Kidney (tissue), 22 donors: ENCODE measurements around the gene C17orf100. TPM values are rescaled to one million over a fixed set of nuclear protein-coding genes. Genes with fewer than 3 reads are reported as not detected.

Experiments
- DNase-seq, 5 donors: peaks; one replicate each; pipeline ENCODE4 v3.0.0-alpha.2; 2013 to 2020
- FAIRE-seq: peaks from 2 replicates; lab custom pipeline; 2012; peaks lifted over from hg19 to GRCh38; lab: Jason Lieb, UNC
- H3K27ac ChIP-seq, 2 donors: one replicate each; pipeline ENCODE4 v1.7.0; 2013; ENCODE audit warnings: low read depth in 2 of 2, low read length in 2 of 2, inconsistent platforms in 1 of 2
- H3K27me3 ChIP-seq: one replicate; pipeline ENCODE4 v1.7.1; 2013; ENCODE audit warnings: low read length, inconsistent platforms; ENCODE audit not compliant: control insufficient read depth, insufficient read depth
- H3K36me3 ChIP-seq, 3 donors: one replicate each; pipeline versions ENCODE4 v1.7.0 to v1.7.1; 2013; ENCODE audit warnings: low read length in 3 of 3, control low read depth in 1 of 3, inconsistent platforms in 1 of 3; ENCODE audit not compliant: insufficient read depth in 3 of 3, control insufficient read depth in 2 of 3
- H3K4me1 ChIP-seq, 3 donors: one replicate each; pipeline versions ENCODE4 v1.7.0 to v1.7.1; 2013; ENCODE audit warnings: low read length in 3 of 3, inconsistent platforms in 1 of 3, low read depth in 1 of 3; ENCODE audit not compliant: control insufficient read depth in 2 of 3, insufficient read depth in 2 of 3
- H3K4me3 ChIP-seq, 3 donors: one replicate each; pipeline versions ENCODE4 v1.7.0 to v1.8.1; 2013; ENCODE audit warnings: low read length in 3 of 3, control low read depth in 1 of 3, inconsistent platforms in 1 of 3
- H3K9ac ChIP-seq, 3 donors: one replicate each; pipeline versions ENCODE4 v1.7.0 to v1.7.1; 2013; ENCODE audit warnings: low read length in 3 of 3, control low read depth in 1 of 3, inconsistent platforms in 1 of 3
- H3K9me3 ChIP-seq, 3 donors: one replicate each; pipeline versions ENCODE4 v1.7.0 to v1.7.1; 2013; ENCODE audit warnings: low read length in 3 of 3, control low read depth in 1 of 3, inconsistent platforms in 1 of 3; ENCODE audit not compliant: control insufficient read depth in 2 of 3, insufficient read depth in 1 of 3
- CTCF ChIP-seq: IDR thresholded peaks from 3 replicates; pipeline ENCODE4 v1.5.1; 2012; ENCODE audit warnings: mild to moderate bottlenecking, moderate library complexity, borderline replicate concordance; ENCODE audit not compliant: insufficient read depth; ENCODE audit errors: extremely low read depth
- intact Hi-C: fragments of 100-400 bp; cut with DNase I; formaldehyde crosslinking; loops from one replicate; pipeline ENCODE4 v1.11.1; 2022
- long read RNA-seq, 10 donors: library from polyadenylated mRNA in 1 of 10; unstranded in 1 of 10; transcript quantifications; one replicate each; pipeline ENCODE4 v2.0.0 and lab custom pipeline, GENCODE V29; 2021 to 2026
- polyA plus RNA-seq: library from polyadenylated mRNA; stranded (reverse); fragments of 350-450 nt; fragmentation: Illumina TruSeq; extraction: RNeasy Lipid Tissue Mini Kit (QIAGEN cat#74804); gene quantifications from one replicate; pipeline ENCODE4 v1.2.3, GENCODE V29; 2014; ENCODE audit warnings: low read depth, low replicate concordance; ENCODE audit not compliant: insufficient read depth
- total RNA-seq: library from RNA; stranded (reverse); fragmentation: NEBNext Ultra II Directional; extraction: Animal tissue kit (Norgen Biotek cat#: 25700); gene quantifications from one replicate; pipeline ENCODE4 v1.2.1, GENCODE V29; 2021
- donor health status: control.
- donor health status: control.
- donor health status: control.
- donor health status: control.
- donor health status: control.
- donor health status: DM: yes; HTN: yes; CAD: no.
- donor health status: Normal renal cell carcinoma (clear cell type).

C17orf100 gene
- total RNA-seq (3.4 TPM), polyA plus RNA-seq (3.7 TPM)
- long read RNA-seq, donor 1, transcript C17orf100-201 (1 exons, 1,756 nt), result major isoform, 17 of 17 reads
- long read RNA-seq, donor 1, partial matches to known transcripts, result 0 of 17 reads
- long read RNA-seq, donor 1, other reads (novel, unspliced or antisense), result 0 of 17 reads
- long read RNA-seq, donor 2, transcript C17orf100-201 (1 exons, 1,756 nt), result major isoform, 7 of 15 reads
- long read RNA-seq, donor 2, partial matches to known transcripts, result 8 of 15 reads
- long read RNA-seq, donor 2, other reads (novel, unspliced or antisense), result 0 of 15 reads
- long read RNA-seq, donor 3, transcript C17orf100-201 (1 exons, 1,756 nt), result major isoform, 11 of 11 reads
- long read RNA-seq, donor 3, partial matches to known transcripts, result 0 of 11 reads
- long read RNA-seq, donor 3, other reads (novel, unspliced or antisense), result 0 of 11 reads
- long read RNA-seq, donor 4, transcript C17orf100-201 (1 exons, 1,756 nt), result major isoform, 5 of 5 reads
- long read RNA-seq, donor 4, partial matches to known transcripts, result 0 of 5 reads
- long read RNA-seq, donor 4, other reads (novel, unspliced or antisense), result 0 of 5 reads
- long read RNA-seq, donor 5, result 0 reads
- long read RNA-seq, donor 6, transcript C17orf100-201 (1 exons, 1,756 nt), result major isoform, 9 of 9 reads
- long read RNA-seq, donor 6, partial matches to known transcripts, result 0 of 9 reads
- long read RNA-seq, donor 6, other reads (novel, unspliced or antisense), result 0 of 9 reads
- long read RNA-seq, donor 7, partial matches to known transcripts, result 0 of 4 reads
- long read RNA-seq, donor 7, other reads (novel, unspliced or antisense), result 1 of 4 reads
- long read RNA-seq, donor 8, transcript C17orf100-201 (1 exons, 1,756 nt), result major isoform, 12 of 12 reads
- long read RNA-seq, donor 8, partial matches to known transcripts, result 0 of 12 reads
- long read RNA-seq, donor 8, other reads (novel, unspliced or antisense), result 0 of 12 reads
- long read RNA-seq, donor 9, transcript C17orf100-201 (1 exons, 1,756 nt), result major isoform, 10 of 10 reads
- long read RNA-seq, donor 9, partial matches to known transcripts, result 0 of 10 reads
- long read RNA-seq, donor 9, other reads (novel, unspliced or antisense), result 0 of 10 reads
- long read RNA-seq, donor 10, transcript C17orf100-201 (1 exons, 1,756 nt), result major isoform, 15 of 15 reads
- long read RNA-seq, donor 10, partial matches to known transcripts, result 0 of 15 reads
- long read RNA-seq, donor 10, other reads (novel, unspliced or antisense), result 0 of 15 reads

DNA sequence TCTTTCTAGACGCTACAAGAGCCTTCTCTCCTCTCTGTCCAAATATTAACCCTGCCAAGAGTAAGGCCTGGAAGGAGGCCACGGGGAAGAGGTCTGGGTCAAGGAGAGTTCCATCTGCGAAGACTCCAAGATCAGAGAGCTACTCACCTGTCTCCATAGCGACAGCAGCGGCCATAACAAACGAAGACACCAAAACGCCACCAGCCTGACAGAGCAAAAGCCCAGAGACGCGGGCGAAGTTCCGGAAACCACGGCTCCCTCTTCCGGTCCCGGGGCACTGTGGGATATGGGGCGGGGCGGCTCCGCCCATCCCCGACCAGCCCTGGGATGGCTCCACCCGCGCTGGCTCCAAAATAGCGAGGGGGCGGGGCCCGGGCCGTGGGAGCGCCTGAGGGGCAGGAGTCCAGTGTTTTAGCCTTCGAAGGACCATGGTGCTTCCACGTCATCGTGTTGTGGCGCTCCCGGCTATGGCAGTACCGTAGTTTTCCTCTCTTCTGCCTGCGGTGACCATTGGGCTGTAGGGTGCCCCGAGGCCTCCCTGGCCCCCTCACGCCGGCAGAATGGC lies at the start of gene C17orf100, which contains the start of gene MED31:
TSS of gene C17orf100 (plus strand) at position 409 of the 565 bp plus-strand sequence. CDS start at position 561, 152 bp downstream.
TSS of gene MED31 (minus strand) at position 252 of the 565 bp plus-strand sequence. CDS start at position 175, 77 bp downstream.
- DNase-seq (peak; percentile 96 to 97 (median 97)), FAIRE-seq (peak; percentile 13)
- no peaks in the 10 kb centered on the region for H3K9me3 ChIP-seq
- peak within 1 kb of the TSS; percentile 83 to 96 (median 83) for H3K9ac ChIP-seq
- peaks cover 10% of the 10 kb centered on the region for H3K27me3 ChIP-seq
- intact Hi-C loops, result no loop called here
- H3K4me1 ChIP-seq, result peaks cover 14 to 31% (median 30%) of the 10 kb centered on the region in 3 donors
- peak within 1 kb of the TSS; percentile 93 to 100 (median 98) for H3K4me3 ChIP-seq
- TF ChIP-seq CTCF, result no peak
- peaks cover 3 to 18% (median 11%) of the 10 kb centered on the region in 3 donors for H3K36me3 ChIP-seq
- peak within 1 kb of the TSS; percentile 77 to 84 for H3K27ac ChIP-seq

DNA sequence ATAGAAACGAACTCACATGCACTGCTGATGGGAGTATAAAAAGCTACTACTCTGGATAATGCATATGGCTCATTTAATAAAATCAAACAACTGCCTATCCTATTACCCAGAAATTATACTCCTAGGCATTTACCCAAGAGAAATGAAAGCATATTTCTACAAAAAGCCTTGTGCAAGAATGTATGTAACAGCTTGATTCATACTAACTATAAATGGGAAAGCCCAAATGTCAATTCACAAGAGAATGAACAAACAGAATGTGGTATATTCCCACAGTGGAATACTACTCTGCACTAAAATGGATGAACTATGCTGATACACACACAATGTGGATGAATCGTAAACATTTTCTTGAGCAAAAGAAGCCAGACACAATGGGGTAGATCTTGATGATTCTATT lies 49.4 kb upstream of the C17orf100 start:
- no peaks in the 10 kb centered on the region for H3K9me3 ChIP-seq
- no peak for DNase-seq
- no peak for TF ChIP-seq CTCF
- FAIRE-seq, result no peak
- H3K27me3 ChIP-seq, result no peaks in the 10 kb centered on the region
- H3K36me3 ChIP-seq, result peaks cover 5 to 24% (median 20%) of the 10 kb centered on the region in 3 donors
- intact Hi-C loops, result no loop called here
- H3K9ac ChIP-seq, result no peak overlapping the region
- H3K4me3 ChIP-seq, result no peak overlapping the region
- H3K4me1 ChIP-seq, result peaks cover 0 to 7% (median 0%) of the 10 kb centered on the region in 3 donors
- H3K27ac ChIP-seq, result no peak overlapping the region

- Histone ChIP-seq H3K9me3 (no peaks in the 10 kb centered on the region), H3K36me3 (peaks cover 15 to 32% (median 29%) of the 10 kb centered on the region in 3 donors), H3K4me3 (no peak overlapping the region), H3K4me1 (peaks cover 0 to 7% (median 0%) of the 10 kb centered on the region in 3 donors), H3K27me3 (no peaks in the 10 kb centered on the region), H3K27ac (no peak overlapping the region), H3K9ac (no peak overlapping the region)
- no peak for FAIRE-seq
- intact Hi-C loops, result no loop called here
- no peak for TF ChIP-seq CTCF
- DNase-seq, result peak in 1 of 5 donors; percentile 44
These were observed 47.7 kb upstream of the C17orf100 start for GRCh38 chr17:6603744-6604325.
